Right ventricle myocardium inferior (tissue), 1 donor: Measurements from ENCODE around the gene BIN2. TPM values are rescaled to one million over a fixed set of nuclear protein-coding genes. Genes with fewer than 3 reads are reported as not detected.

ENCODE experiments used
- ATAC-seq: fragments of 200-7000 bp; cut with Tn5 transposase; one replicate; pipeline ENCODE4 v1.9.1; 2020; ENCODE audit warnings: mild to moderate bottlenecking, moderate library complexity
- DNase-seq: peaks from one replicate; pipeline ENCODE4 v3.0.0; 2021; ENCODE audit errors: missing footprints
- intact Hi-C: fragments of 100-400 bp; cut with DNase I; formaldehyde crosslinking; loops from one replicate; pipeline ENCODE4 v1.11.0; 2022
- total RNA-seq: library from RNA; stranded (reverse); fragmentation: NEBNext Ultra II Directional; extraction: Animal tissue kit (Norgen Biotek cat#: 25700); gene quantifications from one replicate; pipeline ENCODE4 v1.2.1, GENCODE V29; 2021
- donor health status: DM: no; HTN: yes; CAD: no; lungs with severe emphysema.

Gene BIN2
- total RNA-seq, 1 donor from 2014 or later: 2.0 TPM

DNA sequence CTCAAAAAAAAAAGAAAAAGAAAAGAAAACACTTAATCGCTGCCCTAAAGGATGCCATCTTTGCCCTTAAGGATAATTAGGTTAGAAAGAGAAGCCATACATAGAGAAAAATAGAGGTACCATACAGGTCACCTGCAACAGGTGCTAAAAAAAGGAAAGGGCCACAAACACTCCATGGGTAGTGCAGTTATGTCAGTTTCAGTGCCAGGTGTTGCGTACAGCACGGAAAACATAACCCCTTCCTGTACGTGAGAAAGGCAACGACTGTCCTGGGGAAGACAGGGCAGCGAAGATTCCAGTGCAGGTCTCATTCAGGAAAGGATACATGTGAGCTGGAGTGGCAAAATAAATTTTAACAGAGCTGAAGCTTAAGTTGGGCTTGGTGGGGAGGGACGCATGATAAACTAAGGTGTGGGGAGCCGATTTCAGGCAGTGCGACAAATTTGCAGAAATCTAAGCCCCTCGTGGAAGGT lies 85.9 kb downstream of the BIN2 start:
- intact Hi-C loops: loop anchor here (1.0 to 10.0 kb wide), 4 partner anchors 19 to 193 kb away; partner anchors contain the start of genes CSRNP2, LETMD1 and TFCP2
- ATAC-seq: no peak

DNA sequence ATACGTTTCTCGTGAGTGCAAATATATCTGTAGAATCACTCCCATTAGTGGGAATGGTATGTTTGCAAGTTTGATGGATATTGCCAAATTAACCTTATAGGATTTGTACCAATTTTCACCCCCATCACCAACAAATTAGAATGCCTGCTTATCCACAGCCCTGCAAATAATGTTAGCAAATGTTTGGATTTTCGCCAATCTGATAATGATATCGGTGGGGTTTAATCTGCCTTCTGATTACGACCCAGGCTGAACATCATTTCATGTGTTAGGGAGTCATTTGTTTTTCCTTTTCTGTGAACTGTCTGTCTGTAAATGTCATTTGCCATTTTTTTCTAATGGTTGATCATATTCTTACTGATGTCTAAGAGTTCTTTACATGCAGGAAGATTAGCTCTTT lies 89.4 kb downstream of the BIN2 start:
- ATAC-seq (no peak), DNase-seq (no peak)
- intact Hi-C loops: loop anchor here (10.0 kb wide), 1 partner anchor 190 kb away; the partner anchor contains the start of gene LETMD1

More for the DNA sequence above, 85.9 kb downstream of the BIN2 start:
- no peak for DNase-seq

DNA sequence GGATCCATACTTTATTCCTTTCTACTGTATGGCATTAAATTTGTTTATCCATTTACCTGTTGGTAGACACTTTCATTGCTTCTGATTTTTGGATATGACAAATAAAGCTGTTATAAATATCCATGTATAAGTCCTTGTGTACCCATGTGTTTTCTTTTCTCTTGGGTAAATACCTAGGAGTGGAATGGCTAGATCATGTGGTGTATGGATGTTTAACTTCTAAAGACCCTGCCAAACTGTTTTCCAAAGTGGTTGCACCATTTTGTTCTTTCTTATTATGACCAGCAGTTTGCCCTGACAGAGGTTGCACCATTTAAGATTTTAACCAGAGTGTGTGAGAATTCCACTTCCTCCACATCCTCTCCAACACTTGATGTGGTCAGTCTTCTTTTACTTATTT lies 91.3 kb downstream of the BIN2 start:
- DNase-seq: no peak
- intact Hi-C loops: loop anchor here (10.0 kb wide), 1 partner anchor 188 kb away; the partner anchor contains the start of gene LETMD1
- ATAC-seq: no peak

Other genes with a start within 250 kb of the BIN2 start
- gene CSRNP2, start 240.6 kb downstream of the BIN2 start, total RNA-seq: 25.7 TPM
- 22.3 TPM for gene TFCP2, start 151.0 kb downstream of the BIN2 start, total RNA-seq
- gene POU6F1, start 106.1 kb downstream of the BIN2 start, total RNA-seq: 8.6 TPM
- 136 TPM for gene DAZAP2, start 85.3 kb downstream of the BIN2 start, total RNA-seq
- 3.8 TPM for gene SMAGP, start 53.8 kb downstream of the BIN2 start, total RNA-seq
- gene CELA1, start 22.5 kb upstream of the BIN2 start, total RNA-seq: not detected
- 1.7 TPM for gene GALNT6, start 67.2 kb upstream of the BIN2 start, total RNA-seq
- gene SLC4A8, start 100.7 kb upstream of the BIN2 start, total RNA-seq: 0.08 TPM